ENCODE results near the gene GOLPH3.
"Not testable (repeated sequence)": the region's sequence is repeated elsewhere in the genome, so short reads cannot be mapped to it uniquely, and the experiment has no call there.

The GOLPH3 gene

GRCh38 chr5:32092938-32093812, 80.9 kb downstream of the GOLPH3 start:
- peak; percentile 77 for FAIRE-seq
- peak; percentile 46 for DNase-seq (ENCODE audit: insufficient read length)

GRCh38 chr5:32090755-32091128, 83.4 kb downstream of the GOLPH3 start:
- DNase-seq (ENCODE audit: insufficient read length) (no peak), FAIRE-seq (no peak)
- TF ChIP-seq POLR2AphosphoS5 (IDR thresholded peaks at IDR 0.05; ENCODE audit: low read depth, low read length), result no peak
- no peak for TF ChIP-seq TAF1 (IDR thresholded peaks at IDR 0.05; ENCODE audit: borderline replicate concordance, low read depth, low read length)
- TF ChIP-seq POLR2A (IDR thresholded peaks at IDR 0.05; ENCODE audit: low read depth, low read length), result no peak

More at GRCh38 chr5:32092938-32093812, 80.9 kb downstream of the GOLPH3 start:
- TF ChIP-seq POLR2A (IDR thresholded peaks at IDR 0.05; ENCODE audit: low read depth, low read length) (no peak), POLR2AphosphoS5 (IDR thresholded peaks at IDR 0.05; ENCODE audit: low read depth, low read length) (no peak), TAF1 (IDR thresholded peaks at IDR 0.05; ENCODE audit: borderline replicate concordance, low read depth, low read length) (no peak)

- no peak for FAIRE-seq
- no peak for TF ChIP-seq TAF1 (IDR thresholded peaks at IDR 0.05; ENCODE audit: borderline replicate concordance, low read depth, low read length)
- TF ChIP-seq POLR2A (IDR thresholded peaks at IDR 0.05; ENCODE audit: low read depth, low read length), result no peak
- no peak for TF ChIP-seq POLR2AphosphoS5 (IDR thresholded peaks at IDR 0.05; ENCODE audit: low read depth, low read length)
Measured at GRCh38 chr5:32090026-32090754, 83.9 kb downstream of the GOLPH3 start.

GRCh38 chr5:32089146-32090000, 84.7 kb downstream of the GOLPH3 start:
- TF ChIP-seq TAF1 (IDR thresholded peaks at IDR 0.05; ENCODE audit: borderline replicate concordance, low read depth, low read length) (no peak), POLR2AphosphoS5 (IDR thresholded peaks at IDR 0.05; ENCODE audit: low read depth, low read length) (no peak), POLR2A (IDR thresholded peaks at IDR 0.05; ENCODE audit: low read depth, low read length) (no peak)
- no peak for FAIRE-seq
- DNase-seq (ENCODE audit: insufficient read length), result no peak

More at GRCh38 chr5:32090026-32090754, 83.9 kb downstream of the GOLPH3 start:
- DNase-seq (ENCODE audit: insufficient read length), result no peak

GRCh38 chr5:32088214-32088613, 85.9 kb downstream of the GOLPH3 start:
- no peak for FAIRE-seq
- DNase-seq (ENCODE audit: insufficient read length), result no peak
- TF ChIP-seq TAF1 (IDR thresholded peaks at IDR 0.05; ENCODE audit: borderline replicate concordance, low read depth, low read length) (no peak), POLR2AphosphoS5 (IDR thresholded peaks at IDR 0.05; ENCODE audit: low read depth, low read length) (no peak), POLR2A (IDR thresholded peaks at IDR 0.05; ENCODE audit: low read depth, low read length) (no peak)

GRCh38 chr5:32087086-32088082, 86.7 kb downstream of the GOLPH3 start:
- DNase-seq (ENCODE audit: insufficient read length) (no peak), FAIRE-seq (no peak)
- no peak for TF ChIP-seq POLR2A (IDR thresholded peaks at IDR 0.05; ENCODE audit: low read depth, low read length)
- TF ChIP-seq POLR2AphosphoS5 (IDR thresholded peaks at IDR 0.05; ENCODE audit: low read depth, low read length), result no peak
- TF ChIP-seq TAF1 (IDR thresholded peaks at IDR 0.05; ENCODE audit: borderline replicate concordance, low read depth, low read length), result no peak

- no peak for TF ChIP-seq POLR2A (IDR thresholded peaks at IDR 0.05; ENCODE audit: low read depth, low read length)
- TF ChIP-seq TAF1 (IDR thresholded peaks at IDR 0.05; ENCODE audit: borderline replicate concordance, low read depth, low read length), result no peak
- no peak for TF ChIP-seq POLR2AphosphoS5 (IDR thresholded peaks at IDR 0.05; ENCODE audit: low read depth, low read length)
- no peak for FAIRE-seq
- DNase-seq (ENCODE audit: insufficient read length), result no peak
Measured at GRCh38 chr5:32083981-32084430, 90.1 kb downstream of the GOLPH3 start.

- DNase-seq (ENCODE audit: insufficient read length), result no peak
- TF ChIP-seq POLR2AphosphoS5 (IDR thresholded peaks at IDR 0.05; ENCODE audit: low read depth, low read length), result no peak
- no peak for TF ChIP-seq POLR2A (IDR thresholded peaks at IDR 0.05; ENCODE audit: low read depth, low read length)
- no peak for TF ChIP-seq TAF1 (IDR thresholded peaks at IDR 0.05; ENCODE audit: borderline replicate concordance, low read depth, low read length)
- no peak for FAIRE-seq
Measured at GRCh38 chr5:32082701-32083100, 91.4 kb downstream of the GOLPH3 start.

GRCh38 chr5:32080565-32080964, 93.6 kb downstream of the GOLPH3 start:
- DNase-seq (ENCODE audit: insufficient read length); FAIRE-seq: not testable (repeated sequence)

GRCh38 chr5:32078855-32079254, 95.3 kb downstream of the GOLPH3 start:
- FAIRE-seq; DNase-seq (ENCODE audit: insufficient read length): not testable (repeated sequence)
